Muscle layer of colon (tissue), 2 donors: ENCODE data around the gene TRPV5.

Experiments
- H3K27ac ChIP-seq: one replicate; pipeline ENCODE4 v1.7.0; 2013; ENCODE audit warnings: low read depth, mild to moderate bottlenecking, low read length, moderate library complexity
- H3K27me3 ChIP-seq, 2 donors: one replicate each; pipeline ENCODE4 v1.7.0; 2013; ENCODE audit warnings: low read length in 2 of 2, mild to moderate bottlenecking in 2 of 2; ENCODE audit not compliant: insufficient read depth in 2 of 2, control insufficient read depth in 1 of 2
- H3K36me3 ChIP-seq: one replicate; pipeline ENCODE4 v1.7.0; 2013; ENCODE audit warnings: mild to moderate bottlenecking, low read length; ENCODE audit not compliant: insufficient read depth
- H3K4me1 ChIP-seq: one replicate; pipeline ENCODE4 v1.7.0; 2013; ENCODE audit warnings: mild to moderate bottlenecking, low read length; ENCODE audit not compliant: insufficient read depth
- H3K4me3 ChIP-seq, 2 donors: one replicate each; pipeline ENCODE4 v1.7.0; 2013; ENCODE audit warnings: low read length in 2 of 2, low read depth in 1 of 2, mild to moderate bottlenecking in 1 of 2, moderate library complexity in 1 of 2
- H3K9ac ChIP-seq: one replicate; pipeline ENCODE4 v1.7.0; 2013; ENCODE audit warnings: low read length
- H3K9me3 ChIP-seq: one replicate; pipeline ENCODE4 v1.7.0; 2013; ENCODE audit warnings: mild to moderate bottlenecking, low read length
- donor health status: abdominal sarcoma.
- donor health status: Adenocarcinoma of cecum.

TRPV5 gene

DNA sequence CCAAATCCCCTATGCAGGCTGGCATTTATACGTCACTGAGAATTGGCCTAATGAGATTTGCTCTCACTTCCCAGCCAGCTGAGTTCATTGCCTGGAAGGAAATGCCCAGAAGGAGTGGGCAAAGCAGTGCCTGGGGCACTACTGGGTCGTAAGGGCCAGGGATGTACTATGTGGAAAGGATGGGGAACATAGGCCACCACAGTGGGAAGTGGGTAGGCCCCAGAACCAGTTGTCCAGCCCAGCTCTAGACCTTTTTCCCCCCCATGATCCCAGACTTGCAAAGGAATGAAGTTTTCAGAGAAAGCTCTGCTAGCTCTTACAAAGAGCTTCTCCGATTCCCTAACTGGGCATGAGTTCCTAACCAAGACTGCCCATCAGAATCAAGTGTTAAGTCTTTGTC lies 13.9 kb downstream of the TRPV5 start:
- no peak overlapping the region for H3K27ac ChIP-seq
- no peaks in the 10 kb centered on the region for H3K4me1 ChIP-seq
- no peaks in the 10 kb centered on the region for H3K36me3 ChIP-seq
- H3K9me3 ChIP-seq: no peaks in the 10 kb centered on the region
- H3K9ac ChIP-seq: no peak overlapping the region
- peaks cover 0 to 4% of the 10 kb centered on the region in 2 donors for H3K27me3 ChIP-seq
- no peak overlapping the region for H3K4me3 ChIP-seq

DNA sequence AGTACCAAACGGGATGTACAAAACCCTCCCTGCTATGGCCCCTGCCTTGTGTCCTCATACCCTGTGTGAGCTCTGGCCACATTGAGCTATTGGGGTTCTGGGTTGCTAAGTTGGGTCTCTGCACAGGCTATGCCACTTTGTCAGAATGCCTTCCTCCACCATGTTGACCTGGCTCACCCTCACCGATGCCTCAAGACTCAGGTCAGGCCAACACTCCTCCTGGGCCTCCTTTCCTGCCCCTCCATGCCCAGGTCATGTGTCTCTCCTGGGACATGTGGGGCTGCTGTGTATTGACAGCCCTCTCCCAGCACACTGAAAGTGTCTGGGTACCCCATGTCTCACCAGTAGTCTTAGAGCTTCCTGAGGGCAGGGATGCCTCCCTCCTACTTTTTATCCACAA lies 14.6 kb downstream of the TRPV5 start:
- no peaks in the 10 kb centered on the region for H3K4me1 ChIP-seq
- peaks cover 0 to 4% of the 10 kb centered on the region in 2 donors for H3K27me3 ChIP-seq
- no peaks in the 10 kb centered on the region for H3K36me3 ChIP-seq
- H3K9me3 ChIP-seq: no peaks in the 10 kb centered on the region
- no peak overlapping the region for H3K4me3 ChIP-seq
- H3K27ac ChIP-seq: no peak overlapping the region
- H3K9ac ChIP-seq: no peak overlapping the region

DNA sequence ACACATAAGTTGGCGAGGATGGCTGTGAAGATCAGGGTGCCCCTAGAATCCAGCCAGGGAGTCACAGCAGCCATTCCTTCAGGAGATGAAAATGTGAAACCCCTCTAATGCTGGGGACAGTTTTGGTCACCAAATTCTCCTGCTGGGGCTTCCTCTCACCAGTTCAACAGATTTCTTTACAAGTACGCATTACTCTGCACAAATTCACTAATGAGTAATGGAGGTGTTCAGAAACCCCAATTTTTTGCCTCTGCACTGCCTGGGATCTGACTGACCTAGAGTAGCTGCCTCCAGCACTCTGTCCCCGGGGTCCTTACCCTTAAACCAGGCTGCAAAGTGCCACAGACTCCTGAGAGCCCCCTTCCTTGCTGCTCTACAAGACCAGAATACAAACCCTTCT lies 16.1 kb downstream of the TRPV5 start:
- H3K27me3 ChIP-seq: peaks cover 0 to 4% of the 10 kb centered on the region in 2 donors
- H3K4me3 ChIP-seq: no peak overlapping the region
- H3K27ac ChIP-seq: no peak overlapping the region
- H3K36me3 ChIP-seq: no peaks in the 10 kb centered on the region
- H3K4me1 ChIP-seq: no peaks in the 10 kb centered on the region
- H3K9me3 ChIP-seq: no peaks in the 10 kb centered on the region
- no peak overlapping the region for H3K9ac ChIP-seq

DNA sequence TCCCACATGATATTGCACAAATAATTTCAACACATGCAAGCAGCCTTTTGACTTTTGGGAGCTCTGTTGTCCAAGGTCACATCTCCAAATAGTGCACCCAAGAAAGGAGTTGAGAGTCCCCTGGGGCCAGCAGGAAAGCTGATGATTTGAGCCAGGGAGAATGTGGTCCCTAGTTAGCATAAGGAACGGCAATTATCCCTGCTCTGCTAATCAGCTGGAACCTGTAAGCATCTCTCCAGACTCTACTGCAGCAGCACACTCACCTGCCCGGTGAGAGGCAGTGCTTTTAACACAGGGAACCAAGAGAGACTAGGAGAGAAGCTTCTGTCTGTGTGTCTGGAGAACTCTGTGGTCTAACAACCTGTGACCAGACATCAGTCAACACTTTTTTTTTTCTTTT lies 17.0 kb downstream of the TRPV5 start:
- no peaks in the 10 kb centered on the region for H3K36me3 ChIP-seq
- H3K9me3 ChIP-seq: no peaks in the 10 kb centered on the region
- H3K27me3 ChIP-seq: peaks cover 0 to 4% of the 10 kb centered on the region in 2 donors
- no peak overlapping the region for H3K9ac ChIP-seq
- no peaks in the 10 kb centered on the region for H3K4me1 ChIP-seq
- H3K27ac ChIP-seq: no peak overlapping the region
- no peak overlapping the region for H3K4me3 ChIP-seq

DNA sequence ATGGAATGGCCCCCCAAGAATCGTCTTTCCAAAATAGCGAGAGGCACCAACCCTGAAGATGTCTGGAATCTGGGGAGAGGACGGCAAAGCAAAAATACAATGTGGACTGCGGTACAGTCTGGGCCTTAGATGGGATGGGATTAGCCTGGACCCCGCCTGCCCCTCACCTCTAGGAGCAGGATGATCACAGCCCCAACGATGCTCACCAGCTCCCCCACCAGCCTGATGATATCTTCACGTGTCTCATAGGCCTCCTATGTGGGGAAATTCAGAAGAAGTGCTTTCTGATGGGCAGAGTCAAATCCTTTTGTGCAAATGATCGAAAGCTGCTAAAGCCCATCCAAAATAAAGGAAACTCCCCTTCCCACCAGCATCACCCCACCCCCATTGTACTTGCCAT lies 18.2 kb downstream of the TRPV5 start:
- Histone ChIP-seq H3K36me3 (no peaks in the 10 kb centered on the region), H3K27ac (no peak overlapping the region)

DNA sequence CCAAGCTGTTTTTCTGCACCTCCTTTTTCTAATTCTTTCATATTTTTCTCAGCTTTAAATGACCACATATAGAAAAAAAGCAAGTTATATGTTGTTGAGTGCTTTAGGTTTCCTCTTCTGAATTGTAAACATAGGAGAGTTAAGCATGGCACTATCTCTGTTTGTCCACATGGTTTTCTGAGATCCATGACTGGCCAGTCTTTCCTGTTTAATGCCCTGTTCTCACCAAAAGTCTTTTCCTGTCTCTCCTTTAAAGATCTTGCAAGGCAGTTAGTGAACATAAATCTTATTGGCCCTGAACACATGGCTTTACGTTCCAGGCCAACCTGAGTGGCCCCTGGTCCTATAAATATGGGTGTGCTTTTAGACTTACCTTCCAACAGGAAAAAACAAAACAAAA lies 19.4 kb downstream of the TRPV5 start:
- H3K9ac ChIP-seq: no peak overlapping the region
- H3K9me3 ChIP-seq: no peaks in the 10 kb centered on the region
- peaks cover 0 to 4% of the 10 kb centered on the region in 2 donors for H3K27me3 ChIP-seq
- no peaks in the 10 kb centered on the region for H3K36me3 ChIP-seq
- H3K4me3 ChIP-seq: no peak overlapping the region
- H3K27ac ChIP-seq: no peak overlapping the region
- no peaks in the 10 kb centered on the region for H3K4me1 ChIP-seq

More for the DNA sequence above, 18.2 kb downstream of the TRPV5 start:
- peaks cover 0 to 4% of the 10 kb centered on the region in 2 donors for H3K27me3 ChIP-seq
- H3K4me3 ChIP-seq: no peak overlapping the region
- H3K4me1 ChIP-seq: no peaks in the 10 kb centered on the region
- no peaks in the 10 kb centered on the region for H3K9me3 ChIP-seq
- no peak overlapping the region for H3K9ac ChIP-seq

DNA sequence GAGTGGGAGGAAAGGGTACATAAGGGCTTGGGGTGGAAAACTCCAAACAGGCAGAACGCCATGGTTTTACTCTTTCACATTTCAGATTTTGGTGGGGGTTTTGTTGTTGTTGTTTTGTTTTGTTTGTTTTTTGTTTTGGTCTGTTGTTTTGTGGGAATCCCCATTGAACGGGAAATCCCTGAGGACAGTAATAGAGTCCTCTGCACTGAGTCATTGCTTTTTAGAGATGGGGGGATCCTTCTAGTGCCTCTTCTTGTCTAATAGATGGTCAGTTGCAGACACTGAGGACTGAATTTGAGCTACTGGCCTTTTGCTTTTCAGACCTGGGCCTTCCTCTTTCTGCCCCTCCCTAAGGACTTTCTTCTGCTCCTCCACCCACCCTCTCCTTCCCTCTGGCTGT lies 20.0 kb downstream of the TRPV5 start:
- Histone ChIP-seq H3K36me3 (no peaks in the 10 kb centered on the region), H3K27me3 (no peaks in the 10 kb centered on the region), H3K27ac (no peak overlapping the region), H3K9ac (no peak overlapping the region), H3K9me3 (no peaks in the 10 kb centered on the region), H3K4me3 (no peak overlapping the region), H3K4me1 (no peaks in the 10 kb centered on the region)

DNA sequence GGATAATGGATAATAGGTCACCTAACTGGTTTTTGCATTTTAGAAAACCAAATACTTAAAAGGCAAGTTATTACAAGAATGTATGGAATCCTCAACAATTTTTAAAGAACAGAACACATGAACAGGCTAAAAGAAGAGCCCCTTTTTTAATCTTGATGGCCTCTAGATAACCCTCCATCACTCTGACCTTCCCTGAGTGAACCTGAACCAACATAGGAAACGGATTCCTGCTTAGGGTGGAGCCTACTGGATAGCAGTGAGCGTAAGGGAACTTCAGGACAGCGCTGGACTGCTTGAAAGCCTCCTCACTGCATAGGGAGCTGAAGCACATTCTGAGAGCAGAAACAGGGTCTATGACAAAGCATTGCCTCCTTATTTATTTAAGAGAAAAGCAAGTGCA lies 20.5 kb downstream of the TRPV5 start:
- Histone ChIP-seq H3K27me3 (no peaks in the 10 kb centered on the region), H3K27ac (no peak overlapping the region), H3K4me3 (no peak overlapping the region), H3K9ac (no peak overlapping the region), H3K9me3 (no peaks in the 10 kb centered on the region), H3K36me3 (no peaks in the 10 kb centered on the region), H3K4me1 (no peaks in the 10 kb centered on the region)

DNA sequence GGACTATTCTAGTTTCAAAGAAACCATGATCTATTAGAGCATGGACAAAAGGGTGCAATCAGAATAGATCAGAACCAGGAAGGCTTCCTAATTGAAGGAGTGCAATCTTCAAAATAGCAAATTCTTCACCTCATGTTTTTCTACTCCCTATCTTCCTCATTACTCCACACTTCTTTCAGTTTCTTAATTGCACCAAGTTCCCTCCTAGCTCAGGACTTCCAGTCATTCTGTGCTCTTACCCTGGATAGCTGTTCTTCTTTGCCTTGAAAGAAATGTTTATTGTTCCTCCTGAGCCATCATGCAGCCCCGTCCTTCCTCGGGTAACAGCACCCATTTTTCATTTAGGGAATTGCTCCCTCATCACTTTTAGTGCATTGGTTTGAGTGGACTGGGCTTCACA lies 23.1 kb downstream of the TRPV5 start:
- Histone ChIP-seq H3K27ac (no peak overlapping the region), H3K4me1 (no peaks in the 10 kb centered on the region), H3K4me3 (no peak overlapping the region), H3K9me3 (no peaks in the 10 kb centered on the region), H3K9ac (no peak overlapping the region), H3K36me3 (no peaks in the 10 kb centered on the region), H3K27me3 (no peaks in the 10 kb centered on the region)

DNA sequence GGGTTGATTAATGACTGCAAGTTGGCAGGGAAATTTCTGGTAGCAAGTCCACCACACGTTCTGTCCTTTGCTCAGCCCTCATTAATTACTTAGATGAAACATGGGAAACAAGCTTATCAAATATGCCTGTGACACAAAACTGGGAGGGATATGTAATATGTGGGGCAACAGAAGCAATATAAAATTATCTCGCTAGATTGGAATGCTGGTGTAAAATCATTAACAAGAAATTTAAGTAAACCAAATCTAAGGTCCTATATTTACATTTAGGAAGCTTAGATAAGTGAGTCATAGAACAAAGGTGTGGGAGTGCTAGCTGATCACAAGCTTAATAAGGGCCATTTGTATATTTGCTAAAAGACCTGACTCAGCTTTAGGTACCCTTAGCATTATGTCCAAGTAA lies 23.5 kb downstream of the TRPV5 start:
- no peak overlapping the region for H3K27ac ChIP-seq
- H3K4me1 ChIP-seq: no peaks in the 10 kb centered on the region
- H3K9me3 ChIP-seq: no peaks in the 10 kb centered on the region
- H3K4me3 ChIP-seq: no peak overlapping the region
- no peaks in the 10 kb centered on the region for H3K36me3 ChIP-seq
- no peak overlapping the region for H3K9ac ChIP-seq
- H3K27me3 ChIP-seq: no peaks in the 10 kb centered on the region

DNA sequence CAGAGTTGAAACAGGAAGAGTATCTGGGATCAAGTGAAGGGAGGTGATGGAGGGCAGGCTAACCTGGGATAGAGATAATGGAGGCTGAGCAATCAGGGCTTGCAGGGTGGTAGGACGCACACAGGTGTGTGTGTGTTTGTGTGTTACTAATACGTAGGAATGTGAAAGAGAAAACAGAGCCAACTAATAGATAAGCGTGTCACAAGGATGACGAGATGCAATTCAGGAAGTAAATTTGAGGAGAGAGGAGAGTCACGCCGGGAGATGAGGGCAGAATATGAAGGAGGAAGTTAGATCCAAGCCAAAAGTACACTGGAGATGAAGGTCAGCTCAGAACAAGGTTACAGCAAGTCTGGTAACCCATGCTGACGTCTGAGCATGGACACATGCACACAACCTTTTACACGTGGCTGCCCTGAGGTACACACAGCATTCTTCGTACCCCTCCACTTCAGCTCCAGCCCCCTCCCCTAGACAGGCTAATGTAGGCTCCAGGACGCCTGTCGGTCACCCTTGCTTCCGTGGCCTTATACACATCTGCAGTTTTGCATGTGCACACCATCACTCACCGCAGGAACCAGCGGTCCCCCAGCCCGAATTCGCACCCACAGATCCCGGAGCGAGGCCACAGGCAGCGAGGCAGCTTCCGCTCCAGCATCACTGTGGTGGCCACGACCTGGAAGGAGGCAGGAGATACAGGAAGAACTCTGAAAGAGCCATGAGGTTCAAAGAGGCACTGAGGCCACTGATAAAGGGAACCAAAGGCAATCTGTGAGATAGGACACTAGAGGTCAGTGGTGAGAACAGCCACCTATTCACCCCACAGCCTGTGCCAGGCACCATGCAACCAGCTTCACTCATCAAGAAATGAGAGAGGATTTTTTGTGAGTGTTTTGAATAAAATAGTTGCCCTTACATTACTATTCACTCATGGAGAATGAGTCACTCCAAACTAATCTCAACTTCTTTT lies 24.3 kb downstream of the TRPV5 start:
- no peaks in the 10 kb centered on the region for H3K4me1 ChIP-seq
- no peaks in the 10 kb centered on the region for H3K27me3 ChIP-seq
- H3K27ac ChIP-seq: no peak overlapping the region
- no peak overlapping the region for H3K4me3 ChIP-seq
- H3K36me3 ChIP-seq: no peaks in the 10 kb centered on the region
- H3K9me3 ChIP-seq: no peaks in the 10 kb centered on the region
- no peak overlapping the region for H3K9ac ChIP-seq

DNA sequence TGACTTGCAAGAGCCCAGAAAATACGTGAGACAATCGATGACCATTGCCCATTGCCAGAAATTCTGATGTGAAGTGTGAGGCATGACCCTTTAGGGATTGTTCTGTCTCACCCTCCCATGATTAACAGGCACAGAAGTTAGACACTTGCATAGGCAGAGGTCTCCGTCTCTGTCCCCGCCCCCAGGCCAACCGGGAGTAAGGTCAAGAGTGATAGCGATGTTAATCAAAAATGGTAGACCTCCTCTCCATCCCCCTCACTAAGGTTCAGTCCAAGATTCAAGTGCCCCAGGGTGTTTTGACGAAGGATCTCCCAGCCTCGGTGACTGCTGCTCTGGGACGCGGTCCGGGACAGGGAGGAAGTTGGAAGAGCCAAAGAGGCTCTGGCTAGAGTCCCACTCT lies 25.3 kb downstream of the TRPV5 start:
- Histone ChIP-seq H3K4me3 (no peak overlapping the region), H3K27me3 (no peaks in the 10 kb centered on the region), H3K9me3 (no peaks in the 10 kb centered on the region), H3K9ac (no peak overlapping the region), H3K36me3 (no peaks in the 10 kb centered on the region), H3K27ac (no peak overlapping the region), H3K4me1 (no peaks in the 10 kb centered on the region)
